Body of pancreas (tissue), 4 donors: ENCODE measurements around the gene AHCTF1. TPM values are rescaled to one million over a fixed set of nuclear protein-coding genes. Genes with fewer than 3 reads are reported as not detected.

Source experiments
- ATAC-seq: fragments of 150-250 bp; one replicate; pipeline ENCODE4 v1.9.1; 2016
- DNase-seq, 4 donors: peaks; one replicate each; pipeline ENCODE4 v3.0.0-alpha.2; 2019
- H3K27ac ChIP-seq, 4 donors: fragments of 200-600 bp; sonication (generic); 1 replicate in 3 of 4; 2 replicates in 1 of 4; pipeline versions ENCODE4 v1.5.1 to v1.6.1; 2016 to 2019; ENCODE audit warnings: mild to moderate bottlenecking in 1 of 4, mixed read lengths in 1 of 4, moderate library complexity in 1 of 4
- H3K27me3 ChIP-seq, 2 donors: fragments of 200-600 bp; sonication (generic); one replicate each; pipeline ENCODE4 v1.6.0; 2016; ENCODE audit warnings: mild to moderate bottlenecking in 1 of 2
- H3K36me3 ChIP-seq, 2 donors: fragments of 200-600 bp; sonication (generic); replicated peaks in 1 of 2; 2 replicates each; pipeline ENCODE4 v1.5.1; 2016; ENCODE audit warnings: low read depth in 2 of 2; ENCODE audit not compliant: insufficient read depth in 1 of 2
- H3K4me1 ChIP-seq: fragments of 200-600 bp; sonication (generic); one replicate; pipeline ENCODE4 v1.6.0; 2016
- H3K4me3 ChIP-seq, 2 donors: fragments of 200-600 bp; sonication (generic); 1 replicate in 1 of 2; 2 replicates in 1 of 2; pipeline ENCODE4 v1.5.1; 2016 to 2019
- H3K9me3 ChIP-seq, 3 donors: fragments of 200-600 bp; sonication (generic); 1 replicate in 2 of 3; 2 replicates in 1 of 3; pipeline ENCODE4 v1.5.1; 2016
- CTCF ChIP-seq, 7 experiments: fragments of 450-650 bp in 4 of 7; fragments of 200-600 bp in 3 of 7; sonication (generic) in 3 of 7; IDR thresholded peaks; one replicate each; pipeline ENCODE4 v1.5.1; 2016 to 2019; ENCODE audit warnings: antibody characterized with exemption in 7 of 7
- POLR2A ChIP-seq, 3 donors: fragments of 450-650 bp; IDR thresholded peaks; one replicate each; pipeline ENCODE4 v1.6.1; 2016; ENCODE audit warnings: antibody characterized with exemption in 3 of 3, mild to moderate bottlenecking in 2 of 3
- WGBS, 2 donors: methylation state at CpG; one replicate each; pipeline ENCODE4 v1.1.5; 2017; 5-methylcytosine and 5-hydroxymethylcytosine counted together
- intact Hi-C: fragments of 100-400 bp; cut with DNase I; formaldehyde crosslinking; loops from one replicate; pipeline ENCODE4 v1.15.1; 2023
- total RNA-seq, 2 donors: library from RNA; depleted of rRNA; stranded (reverse); fragments of >200 nt; gene quantifications; one replicate each; pipeline ENCODE4 v1.1.0, GENCODE V29; 2016

AHCTF1 gene
- total RNA-seq, 2 donors from 2014 or later = 17.5 to 18.7 TPM

GRCh38 chr1:246795906-246796694 lies 135.6 kb downstream of the AHCTF1 start:
- Histone ChIP-seq H3K9me3 (no peaks in the 10 kb centered on the region), H3K4me1 (no peaks in the 10 kb centered on the region), H3K36me3 (no peaks in the 10 kb centered on the region), H3K27me3 (no peaks in the 10 kb centered on the region), H3K4me3 (no peak overlapping the region), H3K27ac (no peak overlapping the region)
- ATAC-seq (no peak), DNase-seq (no peak)
- intact Hi-C loops = no loop called here
- WGBS, 2 donors = 86 to 89% methylated on average over 28 to 30 of the region's 30 CpGs
- no peak for TF ChIP-seq CTCF (IDR thresholded peaks at IDR 0.05)
- no peak for TF ChIP-seq POLR2A (IDR thresholded peaks at IDR 0.05)

GRCh38 chr1:246794828-246795671 lies 136.7 kb downstream of the AHCTF1 start:
- H3K27ac ChIP-seq = no peak overlapping the region
- no peaks in the 10 kb centered on the region for H3K27me3 ChIP-seq
- 59 to 63% methylated on average over 18 to 27 of the region's 27 CpGs for WGBS, 2 donors
- H3K36me3 ChIP-seq = no peaks in the 10 kb centered on the region
- H3K9me3 ChIP-seq = no peaks in the 10 kb centered on the region
- no peak overlapping the region for H3K4me3 ChIP-seq
- ATAC-seq = no peak
- DNase-seq = no peak
- TF ChIP-seq POLR2A (IDR thresholded peaks at IDR 0.05) (no peak), CTCF (IDR thresholded peaks at IDR 0.05) (no peak)
- no peaks in the 10 kb centered on the region for H3K4me1 ChIP-seq
- intact Hi-C loops = no loop called here

- no peak for ATAC-seq
- TF ChIP-seq CTCF (IDR thresholded peaks at IDR 0.05) (no peak), POLR2A (IDR thresholded peaks at IDR 0.05) (no peak)
- WGBS, 2 donors = 40% methylated on average over 15 to 16 of the region's 18 CpGs
Observed at GRCh38 chr1:246794048-246794827, 137.5 kb downstream of the AHCTF1 start.

GRCh38 chr1:246793356-246793896 lies 138.3 kb downstream of the AHCTF1 start:
- ATAC-seq (no peak), DNase-seq (no peak)
- TF ChIP-seq CTCF (IDR thresholded peaks at IDR 0.05) (no peak), POLR2A (IDR thresholded peaks at IDR 0.05) (no peak)
- Histone ChIP-seq H3K36me3 (no peaks in the 10 kb centered on the region), H3K27me3 (peaks cover 0 to 6% of the 10 kb centered on the region in 2 donors), H3K4me3 (no peak overlapping the region), H3K4me1 (peaks cover 7% of the 10 kb centered on the region), H3K9me3 (no peaks in the 10 kb centered on the region), H3K27ac (no peak overlapping the region)
- intact Hi-C loops = no loop called here
- WGBS, 2 donors = 10 to 19% methylated on average over 6 of the region's 6 CpGs

More at GRCh38 chr1:246794048-246794827, 137.5 kb downstream of the AHCTF1 start:
- H3K27ac ChIP-seq = no peak overlapping the region
- DNase-seq = no peak
- intact Hi-C loops = no loop called here
- H3K36me3 ChIP-seq = no peaks in the 10 kb centered on the region
- H3K4me3 ChIP-seq = no peak overlapping the region
- peaks cover 0 to 6% of the 10 kb centered on the region in 2 donors for H3K27me3 ChIP-seq
- H3K9me3 ChIP-seq = no peaks in the 10 kb centered on the region
- peaks cover under 1% of the 10 kb centered on the region for H3K4me1 ChIP-seq
